Osteoblast (primary cell): Measurements from ENCODE around the gene PTPN7. TPM values are rescaled to one million over a fixed set of nuclear protein-coding genes. Genes with fewer than 3 reads are reported as not detected.

Source experiments
- DNase-seq: peaks from one replicate; pipeline ENCODE4 v3.0.0; 2011; ENCODE audit warnings: low spot score, mixed read lengths; ENCODE audit not compliant: insufficient read length; ENCODE audit errors: missing footprints
- H2AFZ ChIP-seq: 2 replicates; pipeline ENCODE4 v1.6.0; 2011; ENCODE audit warnings: mild to moderate bottlenecking, low read length
- H3K27ac ChIP-seq: 2 replicates; pipeline ENCODE4 v1.5.1; 2011; ENCODE audit warnings: mild to moderate bottlenecking, low read depth, low read length, moderate library complexity
- H3K27me3 ChIP-seq: 2 replicates; pipeline ENCODE4 v1.6.0; 2012; ENCODE audit warnings: mild to moderate bottlenecking, control low read depth, inconsistent platforms, low read length, moderate library complexity; ENCODE audit not compliant: insufficient read depth
- H3K36me3 ChIP-seq: 2 replicates; pipeline ENCODE4 v1.5.1; 2011; ENCODE audit warnings: mild to moderate bottlenecking, low read length, control low read depth, moderate library complexity; ENCODE audit not compliant: insufficient read depth
- H3K4me1 ChIP-seq: 2 replicates; pipeline ENCODE4 v1.5.1; 2011; ENCODE audit warnings: mild to moderate bottlenecking, low read length, control low read depth, moderate library complexity; ENCODE audit not compliant: insufficient read depth
- H3K4me2 ChIP-seq: 2 replicates; pipeline ENCODE4 v1.6.0; 2011; ENCODE audit warnings: mild to moderate bottlenecking, low read length; ENCODE audit not compliant: insufficient read depth
- H3K4me3 ChIP-seq: fragments of 200-600 bp; sonication (generic); 3 replicates; pipeline ENCODE4 v1.5.1; 2012; ENCODE audit warnings: mild to moderate bottlenecking, low read length, inconsistent platforms; ENCODE audit not compliant: insufficient read depth
- H3K79me2 ChIP-seq: 2 replicates; pipeline ENCODE4 v1.6.0; 2012; ENCODE audit warnings: mild to moderate bottlenecking, low read length, control low read depth, inconsistent platforms; ENCODE audit not compliant: insufficient read depth
- H3K9me3 ChIP-seq: 2 replicates; pipeline ENCODE4 v1.5.1; 2011; ENCODE audit warnings: low read depth, low read length, control low read depth
- H4K20me1 ChIP-seq: 2 replicates; pipeline ENCODE4 v1.6.0; 2012; ENCODE audit warnings: mild to moderate bottlenecking, low read length, control low read depth; ENCODE audit not compliant: insufficient read depth
- CTCF ChIP-seq: IDR thresholded peaks from 2 replicates; pipeline ENCODE4 v1.5.1; 2011; ENCODE audit warnings: mild to moderate bottlenecking, low read depth, low read length, moderate library complexity; ENCODE audit errors: extremely low read depth
- total RNA-seq: library from RNA; depleted of rRNA; stranded (reverse); fragments of >200 nt; gene quantifications from 2 replicates; pipeline ENCODE4 v1.2.3, GENCODE V29; 2012

Gene PTPN7
- total RNA-seq, 1 donor, result not detected

- no peak overlapping the region for H3K4me3 ChIP-seq
- H3K27me3 ChIP-seq, result peaks cover 13% of the 10 kb centered on the region
- H2AFZ ChIP-seq, result no peak overlapping the region
- peak; percentile 48 for DNase-seq
- no peak overlapping the region for H3K4me2 ChIP-seq
- H3K36me3 ChIP-seq, result no peaks in the 10 kb centered on the region
- no peak overlapping the region for H3K27ac ChIP-seq
- no peaks in the 10 kb centered on the region for H3K79me2 ChIP-seq
- H3K4me1 ChIP-seq, result no peaks in the 10 kb centered on the region
- no peaks in the 10 kb centered on the region for H3K9me3 ChIP-seq
- TF ChIP-seq CTCF, result no peak
- H4K20me1 ChIP-seq, result no peaks in the 10 kb centered on the region
These were observed 34.0 kb downstream of the PTPN7 start for GRCh38 chr1:202126426-202126825.

- Histone ChIP-seq H2AFZ (no peak overlapping the region), H3K27ac (no peak overlapping the region), H3K9me3 (no peaks in the 10 kb centered on the region), H3K79me2 (no peaks in the 10 kb centered on the region), H3K27me3 (peaks cover 14% of the 10 kb centered on the region), H3K4me1 (peaks cover 4% of the 10 kb centered on the region), H3K36me3 (no peaks in the 10 kb centered on the region), H4K20me1 (no peaks in the 10 kb centered on the region), H3K4me2 (no peak overlapping the region), H3K4me3 (no peak overlapping the region)
- DNase-seq, result no peak
- TF ChIP-seq CTCF, result no peak
These were observed 34.8 kb downstream of the PTPN7 start for GRCh38 chr1:202125611-202126010.

- H3K9me3 ChIP-seq, result no peaks in the 10 kb centered on the region
- TF ChIP-seq CTCF, result no peak
- peak; percentile 19 for DNase-seq
These were observed 36.3 kb downstream of the PTPN7 start for GRCh38 chr1:202124142-202124541.

GRCh38 chr1:202123336-202123813 lies 37.0 kb downstream of the PTPN7 start:
- H3K4me3 ChIP-seq, result no peak overlapping the region
- no peak overlapping the region for H3K4me2 ChIP-seq
- H3K4me1 ChIP-seq, result peaks cover 4% of the 10 kb centered on the region
- H2AFZ ChIP-seq, result no peak overlapping the region
- TF ChIP-seq CTCF, result no peak
- no peaks in the 10 kb centered on the region for H3K36me3 ChIP-seq
- no peaks in the 10 kb centered on the region for H4K20me1 ChIP-seq
- H3K79me2 ChIP-seq, result no peaks in the 10 kb centered on the region
- no peak overlapping the region for H3K27ac ChIP-seq
- no peaks in the 10 kb centered on the region for H3K9me3 ChIP-seq
- DNase-seq, result peak; percentile 26
- peaks cover 14% of the 10 kb centered on the region for H3K27me3 ChIP-seq

More at GRCh38 chr1:202124142-202124541, 36.3 kb downstream of the PTPN7 start:
- no peak overlapping the region for H2AFZ ChIP-seq
- no peaks in the 10 kb centered on the region for H3K36me3 ChIP-seq
- no peak overlapping the region for H3K4me3 ChIP-seq
- no peak overlapping the region for H3K4me2 ChIP-seq
- no peaks in the 10 kb centered on the region for H3K79me2 ChIP-seq
- H3K4me1 ChIP-seq, result peaks cover 4% of the 10 kb centered on the region
- H3K27me3 ChIP-seq, result peaks cover 14% of the 10 kb centered on the region
- no peaks in the 10 kb centered on the region for H4K20me1 ChIP-seq
- no peak overlapping the region for H3K27ac ChIP-seq
